Spleen (tissue), 3 donors: Measurements from ENCODE around the gene RCCD1.
"Not testable (repeated sequence)": the region's sequence is repeated elsewhere in the genome, so short reads cannot be mapped to it uniquely, and the experiment has no call there.

Experiments used
- POLR2A ChIP-seq, 3 donors: fragments of 450-650 bp; IDR thresholded peaks; one replicate each; pipeline ENCODE4 v1.5.1; 2017; ENCODE audit warnings: antibody characterized with exemption in 3 of 3, mild to moderate bottlenecking in 1 of 3
- POLR2AphosphoS5 ChIP-seq, 3 donors: sonication (generic); formaldehyde crosslinking; IDR thresholded peaks; one replicate each; pipeline ENCODE4 v1.5.1; 2017; ENCODE audit warnings: antibody characterized with exemption in 3 of 3

- peak in 1 of 3 donors; percentile 20 for TF ChIP-seq POLR2AphosphoS5 (IDR thresholded peaks at IDR 0.05)
- TF ChIP-seq POLR2A (IDR thresholded peaks at IDR 0.05) = not testable (repeated sequence)
These were observed 26.6 kb upstream of the RCCD1 start for GRCh38 chr15:90928106-90928505.
